ENCODE measurements around the gene EML6. TPM values are rescaled to one million over a fixed set of nuclear protein-coding genes. Genes with fewer than 3 reads are reported as not detected.

Gene EML6
- polyA plus RNA-seq, 1 of the 3 experiments (the other 2 are of a cell fraction), result 1.1 TPM

DNA sequence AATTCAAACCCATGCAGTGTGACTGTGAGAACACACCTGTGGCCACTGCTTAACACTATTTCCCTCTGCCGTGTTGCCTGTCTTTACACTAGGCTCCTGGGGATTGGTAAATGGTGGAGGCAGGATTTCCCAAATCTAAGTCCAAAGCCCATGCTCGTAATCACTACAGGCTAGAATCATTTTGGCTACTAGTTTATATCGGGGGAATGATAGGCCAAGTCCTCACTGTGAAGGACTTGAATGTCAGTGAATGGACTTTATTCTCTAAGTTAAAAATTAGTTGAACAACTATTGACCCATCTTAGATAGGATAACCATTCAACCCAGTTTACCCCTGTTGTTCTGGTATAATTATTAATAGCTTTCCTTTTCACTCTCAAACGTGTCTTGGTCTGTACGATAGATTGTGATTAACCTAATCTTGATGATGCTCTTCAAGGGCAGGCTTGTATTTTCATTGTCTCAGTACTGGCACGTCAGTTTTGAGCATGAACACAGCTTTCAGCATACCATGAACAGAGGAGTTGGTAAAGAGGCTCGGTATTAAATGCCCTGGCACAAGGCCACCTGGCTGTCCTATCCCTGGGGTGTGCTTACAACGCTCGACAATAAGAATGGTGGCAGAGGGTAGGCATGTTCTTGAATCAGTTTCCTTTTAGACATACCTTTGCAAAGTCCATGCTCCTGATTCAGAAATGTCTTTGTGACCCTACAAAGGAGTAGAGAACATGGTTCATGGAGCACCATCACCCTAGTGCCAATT lies 177.9 kb downstream of the EML6 start:
- Histone ChIP-seq H4K20me1 (ENCODE audit: insufficient read depth) (no peaks in the 10 kb centered on the region), H3K36me3 (replicated peaks in 1 of 2; ENCODE audit: control insufficient read depth in 1 of 2, insufficient read depth in 2 of 2, low read length in 1 of 2) (no peaks in the 10 kb centered on the region), H3K79me2 (ENCODE audit: insufficient read depth) (no peaks in the 10 kb centered on the region), H3K4me1 (ENCODE audit: control insufficient read depth in 1 of 2, insufficient read depth in 2 of 2, low read depth in 1 of 2, low read length in 1 of 2) (peaks cover 14 to 16% of the 10 kb centered on the region in 2 experiments), H3K9ac (no peak overlapping the region), H3K27me3 (ENCODE audit: insufficient read depth) (no peaks in the 10 kb centered on the region), H3K4me2 (no peak overlapping the region), H3K4me3 (ENCODE audit: low read depth in 2 of 2, low read length in 1 of 2) (no peak overlapping the region), H3F3A (replicated peaks; ENCODE audit: insufficient read depth) (peaks cover 22% of the 10 kb centered on the region), H3K9me3 (no peaks in the 10 kb centered on the region), H2AFZ (ENCODE audit: low read depth) (no peak overlapping the region), H3K27ac (ENCODE audit: low read depth in 2 of 2, low read length in 1 of 2) (no peak overlapping the region), H3K9me2 (no peaks in the 10 kb centered on the region)
- DNase-seq, result no peak
- no peak for TF ChIP-seq RAD21 (IDR thresholded peaks at IDR 0.05; ENCODE audit: low read length)
- TF ChIP-seq FOXJ3 (CRISPR knock-in tag; IDR thresholded peaks at IDR 0.05), result no peak
- TF ChIP-seq, protein P1, sequence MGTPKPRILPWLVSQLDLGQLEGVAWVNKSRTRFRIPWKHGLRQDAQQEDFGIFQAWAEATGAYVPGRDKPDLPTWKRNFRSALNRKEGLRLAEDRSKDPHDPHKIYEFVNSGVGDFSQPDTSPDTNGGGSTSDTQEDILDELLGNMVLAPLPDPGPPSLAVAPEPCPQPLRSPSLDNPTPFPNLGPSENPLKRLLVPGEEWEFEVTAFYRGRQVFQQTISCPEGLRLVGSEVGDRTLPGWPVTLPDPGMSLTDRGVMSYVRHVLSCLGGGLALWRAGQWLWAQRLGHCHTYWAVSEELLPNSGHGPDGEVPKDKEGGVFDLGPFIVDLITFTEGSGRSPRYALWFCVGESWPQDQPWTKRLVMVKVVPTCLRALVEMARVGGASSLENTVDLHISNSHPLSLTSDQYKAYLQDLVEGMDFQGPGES (IDR thresholded peaks at IDR 0.05; ENCODE audit: low read depth, low read length), result no peak
- TF ChIP-seq JUND (IDR thresholded peaks at IDR 0.05), result no peak
- TF ChIP-seq, protein P2, sequence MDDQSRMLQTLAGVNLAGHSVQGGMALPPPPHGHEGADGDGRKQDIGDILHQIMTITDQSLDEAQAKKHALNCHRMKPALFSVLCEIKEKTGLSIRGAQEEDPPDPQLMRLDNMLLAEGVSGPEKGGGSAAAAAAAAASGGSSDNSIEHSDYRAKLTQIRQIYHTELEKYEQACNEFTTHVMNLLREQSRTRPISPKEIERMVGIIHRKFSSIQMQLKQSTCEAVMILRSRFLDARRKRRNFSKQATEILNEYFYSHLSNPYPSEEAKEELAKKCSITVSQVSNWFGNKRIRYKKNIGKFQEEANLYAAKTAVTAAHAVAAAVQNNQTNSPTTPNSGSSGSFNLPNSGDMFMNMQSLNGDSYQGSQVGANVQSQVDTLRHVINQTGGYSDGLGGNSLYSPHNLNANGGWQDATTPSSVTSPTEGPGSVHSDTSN (IDR thresholded peaks at IDR 0.05), result no peak
- no peak for TF ChIP-seq MXI1 (IDR thresholded peaks at IDR 0.05; ENCODE audit: low read depth, low read length)
- no peak for TF ChIP-seq FOSL2 (IDR thresholded peaks at IDR 0.05; ENCODE audit: borderline replicate concordance, low read depth)
- no peak for TF ChIP-seq FOXM1 (IDR thresholded peaks at IDR 0.05; ENCODE audit: low read depth)
- TF ChIP-seq TAF1 (IDR thresholded peaks at IDR 0.05; ENCODE audit: borderline replicate concordance, low read depth, low read length), result no peak
- TF ChIP-seq, protein P3, sequence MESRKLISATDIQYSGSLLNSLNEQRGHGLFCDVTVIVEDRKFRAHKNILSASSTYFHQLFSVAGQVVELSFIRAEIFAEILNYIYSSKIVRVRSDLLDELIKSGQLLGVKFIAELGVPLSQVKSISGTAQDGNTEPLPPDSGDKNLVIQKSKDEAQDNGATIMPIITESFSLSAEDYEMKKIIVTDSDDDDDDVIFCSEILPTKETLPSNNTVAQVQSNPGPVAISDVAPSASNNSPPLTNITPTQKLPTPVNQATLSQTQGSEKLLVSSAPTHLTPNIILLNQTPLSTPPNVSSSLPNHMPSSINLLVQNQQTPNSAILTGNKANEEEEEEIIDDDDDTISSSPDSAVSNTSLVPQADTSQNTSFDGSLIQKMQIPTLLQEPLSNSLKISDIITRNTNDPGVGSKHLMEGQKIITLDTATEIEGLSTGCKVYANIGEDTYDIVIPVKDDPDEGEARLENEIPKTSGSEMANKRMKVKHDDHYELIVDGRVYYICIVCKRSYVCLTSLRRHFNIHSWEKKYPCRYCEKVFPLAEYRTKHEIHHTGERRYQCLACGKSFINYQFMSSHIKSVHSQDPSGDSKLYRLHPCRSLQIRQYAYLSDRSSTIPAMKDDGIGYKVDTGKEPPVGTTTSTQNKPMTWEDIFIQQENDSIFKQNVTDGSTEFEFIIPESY (IDR thresholded peaks at IDR 0.05; ENCODE audit: borderline replicate concordance, low read depth), result no peak
- TF ChIP-seq TCF12 (IDR thresholded peaks at IDR 0.05), result no peak
- TF ChIP-seq EZH2phosphoT487 (IDR thresholded peaks at IDR 0.05; ENCODE audit: borderline replicate concordance, low read depth), result no peak
- TF ChIP-seq, protein P4, sequence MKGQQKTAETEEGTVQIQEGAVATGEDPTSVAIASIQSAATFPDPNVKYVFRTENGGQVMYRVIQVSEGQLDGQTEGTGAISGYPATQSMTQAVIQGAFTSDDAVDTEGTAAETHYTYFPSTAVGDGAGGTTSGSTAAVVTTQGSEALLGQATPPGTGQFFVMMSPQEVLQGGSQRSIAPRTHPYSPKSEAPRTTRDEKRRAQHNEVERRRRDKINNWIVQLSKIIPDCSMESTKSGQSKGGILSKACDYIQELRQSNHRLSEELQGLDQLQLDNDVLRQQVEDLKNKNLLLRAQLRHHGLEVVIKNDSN (IDR thresholded peaks at IDR 0.05; ENCODE audit: borderline replicate concordance, low read depth), result no peak
- TF ChIP-seq YY1 (IDR thresholded peaks at IDR 0.05; ENCODE audit: low read depth), result no peak
- WGBS (ENCODE audit: low lambda C conversion rate), result 91% methylated on average over 9 of the region's 9 CpGs
- CTCF ChIA-PET, result interaction anchor here (3.7 kb wide), 1 partner anchor 268 kb away, joined by 32 read pairs; no protein-coding TSS in a partner anchor
- POLR2A ChIA-PET, result no interaction called here

Data from SK-N-SH (cell line).